PFSK-1 (cell line): ENCODE results near the gene SMIM1.

ENCODE experiments used
- FOXP2 ChIP-seq: optimal IDR thresholded peaks from 2 replicates; pipeline ENCODE3; 2011; ENCODE audit warnings: borderline replicate concordance, control low read depth, inconsistent platforms; ENCODE audit not compliant: insufficient read depth; ENCODE audit errors: extremely low read length, extremely low read depth
- POLR2AphosphoS5 ChIP-seq: IDR thresholded peaks from 2 replicates; pipeline ENCODE4 v1.6.1; 2012; ENCODE audit warnings: low read depth, mild to moderate bottlenecking, control low read depth, low read length, moderate library complexity
- SIN3A ChIP-seq: IDR thresholded peaks from 2 replicates; pipeline ENCODE4 v1.6.1; 2012; ENCODE audit warnings: mild to moderate bottlenecking, low read length, moderate library complexity, borderline replicate concordance; ENCODE audit not compliant: insufficient read depth
- TAF1 ChIP-seq: IDR thresholded peaks from 2 replicates; pipeline ENCODE4 v1.6.1; 2012; ENCODE audit warnings: low read length, control low read depth, borderline replicate concordance; ENCODE audit not compliant: insufficient read depth
- TF ChIP-seq, protein P1 (sequence below), 2 experiments: IDR thresholded peaks; 2 replicates each; pipeline versions ENCODE4 v1.6.1 to v1.8.0; 2011 to 2012; ENCODE audit warnings: low read depth in 2 of 2, low read length in 2 of 2, control low read depth in 1 of 2, inconsistent platforms in 1 of 2, mild to moderate bottlenecking in 1 of 2, moderate library complexity in 1 of 2; ENCODE audit not compliant: insufficient read depth in 1 of 2

The SMIM1 gene

GRCh38 chr1:3771108-3772026 is 1.2 kb upstream of the SMIM1 start:
- TF ChIP-seq POLR2AphosphoS5 = no peak
- TF ChIP-seq SIN3A = no peak
- TF ChIP-seq, protein P1, sequence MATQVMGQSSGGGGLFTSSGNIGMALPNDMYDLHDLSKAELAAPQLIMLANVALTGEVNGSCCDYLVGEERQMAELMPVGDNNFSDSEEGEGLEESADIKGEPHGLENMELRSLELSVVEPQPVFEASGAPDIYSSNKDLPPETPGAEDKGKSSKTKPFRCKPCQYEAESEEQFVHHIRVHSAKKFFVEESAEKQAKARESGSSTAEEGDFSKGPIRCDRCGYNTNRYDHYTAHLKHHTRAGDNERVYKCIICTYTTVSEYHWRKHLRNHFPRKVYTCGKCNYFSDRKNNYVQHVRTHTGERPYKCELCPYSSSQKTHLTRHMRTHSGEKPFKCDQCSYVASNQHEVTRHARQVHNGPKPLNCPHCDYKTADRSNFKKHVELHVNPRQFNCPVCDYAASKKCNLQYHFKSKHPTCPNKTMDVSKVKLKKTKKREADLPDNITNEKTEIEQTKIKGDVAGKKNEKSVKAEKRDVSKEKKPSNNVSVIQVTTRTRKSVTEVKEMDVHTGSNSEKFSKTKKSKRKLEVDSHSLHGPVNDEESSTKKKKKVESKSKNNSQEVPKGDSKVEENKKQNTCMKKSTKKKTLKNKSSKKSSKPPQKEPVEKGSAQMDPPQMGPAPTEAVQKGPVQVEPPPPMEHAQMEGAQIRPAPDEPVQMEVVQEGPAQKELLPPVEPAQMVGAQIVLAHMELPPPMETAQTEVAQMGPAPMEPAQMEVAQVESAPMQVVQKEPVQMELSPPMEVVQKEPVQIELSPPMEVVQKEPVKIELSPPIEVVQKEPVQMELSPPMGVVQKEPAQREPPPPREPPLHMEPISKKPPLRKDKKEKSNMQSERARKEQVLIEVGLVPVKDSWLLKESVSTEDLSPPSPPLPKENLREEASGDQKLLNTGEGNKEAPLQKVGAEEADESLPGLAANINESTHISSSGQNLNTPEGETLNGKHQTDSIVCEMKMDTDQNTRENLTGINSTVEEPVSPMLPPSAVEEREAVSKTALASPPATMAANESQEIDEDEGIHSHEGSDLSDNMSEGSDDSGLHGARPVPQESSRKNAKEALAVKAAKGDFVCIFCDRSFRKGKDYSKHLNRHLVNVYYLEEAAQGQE (IDR thresholded peaks at IDR 0.05; ENCODE audit: insufficient read depth in 1 of 2, low read depth in 2 of 2, low read length in 2 of 2) = no peak

GRCh38 chr1:3772027-3772714 is 378 bp upstream of the SMIM1 start:
- no peak for TF ChIP-seq FOXP2
- TF ChIP-seq, protein P1 (IDR thresholded peaks at IDR 0.05; ENCODE audit: insufficient read depth in 1 of 2, low read depth in 2 of 2, low read length in 2 of 2) = no peak
- no peak for TF ChIP-seq SIN3A
- TF ChIP-seq TAF1 = no peak
- no peak for TF ChIP-seq POLR2AphosphoS5

DNA sequence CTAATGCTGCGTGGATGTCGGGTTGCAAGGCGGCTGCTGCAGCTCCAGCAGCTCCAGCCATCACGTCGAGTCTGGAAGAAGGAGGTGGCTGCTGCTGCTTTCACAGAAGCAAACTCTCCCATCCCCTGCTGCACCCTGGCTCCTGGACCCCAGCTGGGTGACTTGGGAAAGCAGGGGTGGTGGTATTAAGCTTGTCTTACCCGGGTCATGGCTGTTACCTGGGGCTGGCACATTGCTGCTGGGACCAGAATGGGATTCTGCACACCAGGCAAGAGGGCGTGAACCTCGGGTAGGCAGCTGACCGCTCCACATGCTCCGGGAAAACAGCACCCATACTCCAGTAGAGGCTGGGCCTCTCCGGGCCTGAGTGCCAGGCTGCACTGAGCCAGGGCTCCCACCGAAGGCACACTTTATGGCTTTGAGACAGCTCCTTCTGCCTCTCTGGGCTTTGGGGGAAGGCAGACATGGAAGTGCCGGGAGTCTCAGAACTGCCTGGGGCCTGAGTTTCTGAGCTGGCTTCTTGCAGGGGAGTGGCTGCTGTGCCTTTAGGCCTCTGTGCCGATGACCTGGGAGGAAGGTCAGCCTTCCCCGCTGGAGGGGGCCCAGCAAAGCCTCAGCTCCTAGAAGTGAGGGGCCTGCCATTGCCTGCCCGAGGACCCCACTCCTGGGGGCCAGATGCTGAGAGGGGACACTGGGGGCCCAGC is 1.2 kb downstream of the SMIM1 start:
- TF ChIP-seq FOXP2 (no peak), TAF1 (no peak), POLR2AphosphoS5 (no peak), SIN3A (no peak)
- TF ChIP-seq, protein P1 (IDR thresholded peaks at IDR 0.05; ENCODE audit: insufficient read depth in 1 of 2, low read depth in 2 of 2, low read length in 2 of 2) = no peak

DNA sequence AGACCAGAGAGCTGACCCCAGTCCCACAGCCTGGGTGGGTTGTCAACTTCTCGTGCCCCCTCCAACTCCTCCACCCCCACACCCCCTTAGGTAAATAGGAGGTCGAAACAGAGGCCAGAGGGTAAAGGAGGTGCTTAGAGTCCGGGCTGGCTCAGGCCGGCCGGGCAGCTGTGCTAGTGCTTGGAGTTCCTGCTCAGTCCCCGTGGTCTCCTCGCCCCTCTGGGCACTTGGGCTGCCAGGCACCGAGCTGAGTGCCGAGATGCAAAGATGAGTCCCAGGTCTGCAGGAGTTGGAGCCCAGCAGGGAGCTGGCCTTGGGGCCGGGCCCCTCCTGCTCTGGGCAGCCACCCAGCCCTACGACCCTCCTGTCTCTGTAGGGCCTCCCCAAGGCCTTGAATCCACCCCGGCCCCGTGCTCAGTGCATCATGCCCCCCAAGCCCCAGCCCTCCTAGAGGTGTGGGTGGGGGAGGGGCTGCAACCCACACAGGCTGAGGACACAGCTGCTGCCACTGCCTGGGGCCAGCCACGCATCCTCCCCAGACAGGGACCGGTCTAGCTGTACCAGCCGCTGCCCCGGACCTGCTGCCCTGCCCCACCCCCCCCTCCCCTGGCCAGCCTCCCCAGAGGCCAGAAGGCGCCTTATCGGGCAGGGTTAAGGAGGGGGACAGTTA is 1.9 kb downstream of the SMIM1 start:
- TF ChIP-seq FOXP2 (no peak), TAF1 (no peak), POLR2AphosphoS5 (no peak), SIN3A (no peak)
- TF ChIP-seq, protein P1 (IDR thresholded peaks at IDR 0.05; ENCODE audit: insufficient read depth in 1 of 2, low read depth in 2 of 2, low read length in 2 of 2) = no peak
